GM18508 (cell line): ENCODE measurements around the gene FAM162A.
A peak's percentile ranks its signal among the peaks of the same experiment; 100 is the strongest.

Experiments used
- ATAC-seq: cut with Tn5 transposase; IDR thresholded peaks from one replicate; pipeline ENCODE4 v1.9.1; 2021; ENCODE audit warnings: moderate number of reproducible peaks; ENCODE audit not compliant: insufficient read depth, unreplicated experiment

The FAM162A gene

GRCh38 chr3:122383771-122384697 lies at the start of gene FAM162A:
TSS of gene FAM162A (plus strand) at chr3:122384182. CDS start at chr3:122384266, 84 bp downstream.
- peak; percentile 60 for ATAC-seq

DNA sequence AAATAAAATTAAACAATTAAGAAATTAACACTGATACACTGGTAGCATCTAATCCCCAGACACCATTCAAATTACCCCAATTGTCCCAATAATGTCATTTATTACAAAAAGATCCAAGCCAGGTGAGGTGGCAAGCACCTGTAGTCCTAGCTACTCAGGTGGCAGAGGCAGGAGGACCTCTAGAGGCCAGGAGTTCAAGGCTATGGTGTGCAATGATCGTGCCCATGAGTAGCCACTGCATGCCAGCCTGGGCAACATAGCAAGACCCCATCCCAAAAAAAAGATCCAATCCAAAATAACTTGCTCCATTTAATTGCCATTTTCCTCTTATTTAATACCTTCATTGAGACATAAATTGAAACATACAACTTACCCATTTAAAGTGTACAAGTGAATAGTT lies 41.2 kb upstream of the FAM162A start:
- ATAC-seq: no peak

DNA sequence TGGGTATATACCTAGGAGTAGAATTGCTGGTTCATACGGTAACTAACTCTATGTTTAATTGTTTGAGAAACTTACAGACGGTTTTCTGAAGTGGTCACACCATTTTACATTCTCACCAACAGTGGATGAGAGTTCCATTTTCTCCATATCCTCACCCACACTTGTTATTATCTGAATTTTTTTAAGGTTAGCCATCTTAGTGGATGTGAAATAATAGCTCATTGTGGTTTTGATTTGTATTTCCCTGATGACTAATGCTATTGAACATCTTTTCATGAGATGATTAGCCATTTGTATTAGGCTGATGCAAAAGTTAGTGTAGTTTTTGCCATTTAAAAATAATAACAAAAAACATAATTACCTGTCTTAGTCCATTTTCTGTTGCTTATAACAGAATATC lies 40.3 kb upstream of the FAM162A start:
- no peak for ATAC-seq

DNA sequence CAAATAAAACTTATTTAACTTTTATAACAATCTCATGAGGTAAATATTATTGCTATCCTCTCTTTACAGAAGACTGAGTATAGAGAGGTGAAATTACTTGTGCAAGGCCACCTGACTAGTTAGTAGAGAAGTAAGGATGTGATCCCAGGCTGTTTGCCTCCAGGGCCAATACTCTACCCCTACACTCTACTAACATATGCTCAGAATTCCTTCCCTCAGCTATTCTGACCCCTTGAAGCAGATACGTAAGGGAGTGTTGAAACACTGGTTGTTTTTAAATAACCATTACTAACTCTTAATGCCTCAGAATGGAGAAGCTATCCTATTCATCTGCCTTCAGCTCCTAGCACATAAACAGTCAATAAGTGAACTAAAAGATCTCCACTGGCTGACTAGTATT lies 34.8 kb upstream of the FAM162A start:
- no peak for ATAC-seq

DNA sequence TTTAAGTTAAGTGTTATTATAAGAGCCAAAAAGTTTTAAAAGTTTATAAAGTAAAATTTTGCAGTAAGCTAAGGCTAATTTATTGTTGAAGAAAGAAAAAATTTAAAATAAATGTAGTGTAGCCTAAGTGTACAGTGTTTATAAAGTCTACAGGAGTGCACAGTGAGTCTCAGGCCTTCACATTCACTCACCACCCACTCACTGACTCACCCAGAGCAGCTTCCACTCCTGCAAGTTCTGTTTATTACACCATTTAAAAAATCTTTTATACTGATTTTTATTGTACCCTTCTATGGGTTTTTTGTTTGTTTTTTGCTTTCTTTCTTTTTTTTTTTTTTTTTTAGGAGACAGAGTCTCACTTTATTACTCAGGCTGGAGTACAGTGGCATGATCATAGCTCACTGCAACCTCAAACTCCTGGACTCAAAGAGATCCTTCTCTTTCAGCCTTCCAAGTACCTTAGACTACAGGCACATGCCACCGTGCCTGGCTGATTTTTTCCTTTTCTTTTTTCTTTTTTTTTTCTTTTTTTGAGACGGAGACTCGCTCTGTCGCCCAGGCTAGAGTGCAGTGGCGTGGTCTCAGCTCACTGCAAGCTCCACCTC lies 33.1 kb upstream of the FAM162A start:
- ATAC-seq: no peak

- no peak for ATAC-seq
These were observed 32.4 kb upstream of the FAM162A start for GRCh38 chr3:122351612-122352011.

GRCh38 chr3:122353215-122353614 lies 30.8 kb upstream of the FAM162A start:
- ATAC-seq: no peak

- ATAC-seq: no peak
These were observed 30.0 kb upstream of the FAM162A start for GRCh38 chr3:122353893-122354401.

- no peak for ATAC-seq
These were observed 28.4 kb upstream of the FAM162A start for GRCh38 chr3:122355612-122356011.

DNA sequence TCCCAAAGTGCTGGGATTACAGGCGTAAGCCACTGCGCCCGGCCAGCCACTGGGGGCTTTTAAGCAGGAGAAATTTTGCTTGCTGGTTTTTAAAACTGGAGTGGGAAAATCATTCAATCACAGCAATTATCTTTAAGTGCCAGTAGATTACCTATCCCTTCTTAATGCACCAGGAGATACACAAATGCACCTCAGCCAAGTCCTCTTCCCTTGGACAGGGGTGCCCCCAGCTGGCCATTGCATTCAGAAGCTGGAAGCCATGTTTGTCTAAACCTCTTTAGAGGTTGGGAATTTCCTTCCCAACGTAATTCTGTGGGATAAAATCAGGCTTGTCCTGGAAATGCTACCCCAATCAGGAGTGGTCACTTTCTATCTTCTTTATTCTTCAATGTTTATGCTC lies 27.6 kb upstream of the FAM162A start:
- no peak for ATAC-seq

GRCh38 chr3:122357828-122358702 lies 25.9 kb upstream of the FAM162A start:
- no peak for ATAC-seq

- no peak for ATAC-seq
These were observed 25.3 kb upstream of the FAM162A start for GRCh38 chr3:122358703-122359032.

GRCh38 chr3:122362026-122362425 lies 22.0 kb upstream of the FAM162A start:
- ATAC-seq: no peak

- no peak for ATAC-seq
These were observed 19.5 kb upstream of the FAM162A start for GRCh38 chr3:122364490-122364889.

- peak; percentile 42 for ATAC-seq
These were observed 18.9 kb upstream of the FAM162A start for GRCh38 chr3:122365073-122365472.

GRCh38 chr3:122365582-122366378 lies 18.2 kb upstream of the FAM162A start:
- peak; percentile 46 for ATAC-seq

- ATAC-seq: no peak
These were observed 17.6 kb upstream of the FAM162A start for GRCh38 chr3:122366379-122366749.

DNA sequence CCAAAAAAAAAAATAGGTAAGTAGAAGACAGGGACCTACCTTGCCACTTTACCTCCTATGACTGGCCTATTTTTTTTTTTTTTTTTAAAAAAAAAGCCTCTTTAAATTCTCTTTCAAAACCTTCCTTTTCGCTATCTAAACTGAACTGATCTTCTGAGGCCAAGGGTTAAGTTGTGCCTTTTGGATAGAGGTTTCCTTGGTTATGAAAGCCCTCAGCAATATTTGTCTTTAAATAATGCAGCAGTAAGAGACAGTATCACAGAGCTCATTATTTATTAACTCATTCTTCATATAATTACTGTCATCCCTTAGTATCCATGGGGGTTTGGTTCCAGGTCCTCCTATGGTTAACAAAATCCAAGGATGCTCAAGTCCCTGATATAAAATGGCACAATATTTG lies 9.9 kb upstream of the FAM162A start:
- no peak for ATAC-seq

DNA sequence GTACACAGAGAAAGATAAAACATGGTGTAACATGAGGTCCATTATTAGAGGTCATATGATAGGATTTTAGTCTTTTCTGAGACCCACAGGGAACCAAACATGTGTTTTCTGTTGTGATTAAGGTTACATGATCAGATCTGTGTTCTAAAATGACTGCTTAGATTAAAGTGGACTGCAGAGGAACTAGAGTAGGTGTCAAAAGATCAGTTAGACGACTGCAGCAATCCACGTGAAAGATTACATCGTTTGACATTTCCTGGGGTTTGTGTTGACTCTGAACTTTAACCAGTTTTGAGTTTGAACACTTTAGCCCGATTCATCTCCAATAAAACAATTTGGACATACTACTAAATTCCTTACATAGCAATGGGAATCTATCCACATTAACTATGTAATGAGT lies 6.0 kb upstream of the FAM162A start:
- ATAC-seq: no peak
